Adrenal gland (tissue), 12 donors: ENCODE results near the gene LMNA. TPM values are rescaled to one million over a fixed set of nuclear protein-coding genes. Genes with fewer than 3 reads are reported as not detected.
"Not testable (repeated sequence)": the region's sequence is repeated elsewhere in the genome, so short reads cannot be mapped to it uniquely, and the experiment has no call there.

Experiments
- DNase-seq, 7 donors: peaks; one replicate each; pipeline ENCODE4 v3.0.0-alpha.2; 2019 to 2020
- H3K27ac ChIP-seq, 5 donors: fragments of 200-600 bp; sonication (generic) in 4 of 5; 1 replicate in 3 of 5; 2 replicates in 2 of 5; pipeline versions ENCODE4 v1.5.1 to v1.8.0; 2016 to 2020; ENCODE audit warnings: mild to moderate bottlenecking in 1 of 5
- H3K27me3 ChIP-seq: fragments of 200-600 bp; 2 replicates; pipeline ENCODE4 v1.8.0; 2021
- H3K36me3 ChIP-seq, 2 donors: fragments of 200-600 bp; replicated peaks in 1 of 2; 1 replicate in 1 of 2; 2 replicates in 1 of 2; pipeline versions ENCODE4 v1.5.1 to v1.8.0; 2018 to 2022
- H3K4me1 ChIP-seq, 2 donors: fragments of 200-600 bp; replicated peaks in 1 of 2; 1 replicate in 1 of 2; 2 replicates in 1 of 2; pipeline versions ENCODE4 v1.5.1 to v1.8.0; 2018 to 2021
- H3K4me3 ChIP-seq, 4 donors: fragments of 200-600 bp; sonication (generic) in 3 of 4; one replicate each; pipeline ENCODE4 v1.5.1; 2016 to 2018
- H3K9me3 ChIP-seq, 3 donors: fragments of 200-600 bp; sonication (generic) in 1 of 3; replicated peaks in 1 of 3; 1 replicate in 2 of 3; 2 replicates in 1 of 3; pipeline versions ENCODE4 v1.5.1 to v1.8.0; 2016 to 2021
- CTCF ChIP-seq, 6 experiments: fragments of 450-650 bp in 4 of 6; fragments of 200-600 bp in 2 of 6; sonication (generic) in 1 of 6; IDR thresholded peaks; 1 replicate in 5 of 6; 2 replicates in 1 of 6; pipeline versions ENCODE4 v1.5.1 to v1.8.0; 2016 to 2021; ENCODE audit warnings: antibody characterized with exemption in 6 of 6, mild to moderate bottlenecking in 2 of 6, moderate library complexity in 1 of 6
- POLR2A ChIP-seq, 2 donors: fragments of 450-650 bp; IDR thresholded peaks; one replicate each; pipeline ENCODE4 v1.6.1; 2017; ENCODE audit warnings: antibody characterized with exemption in 2 of 2, mild to moderate bottlenecking in 2 of 2, moderate library complexity in 1 of 2
- WGBS, 4 donors: extraction: QIAGEN DNeasy Blood & Tissue Kit in 2 of 4; methylation state at CpG; one replicate each; pipeline versions ENCODE4 v1.1.5 to v1.1.7; 2013 to 2017; 5-methylcytosine and 5-hydroxymethylcytosine counted together
- intact Hi-C, 2 donors: fragments of 100-400 bp; cut with DNase I; formaldehyde crosslinking; loops; one replicate each; pipeline versions ENCODE4 v1.14.1 to v1.15.0; 2022 to 2023
- polyA plus RNA-seq, 3 donors: library from polyadenylated mRNA; stranded (reverse); fragments of 200-250 nt in 2 of 3; fragments of 350-450 nt in 1 of 3; fragmentation: Illumina TruSeq in 1 of 3; extraction: RNeasy Lipid Tissue Mini Kit (QIAGEN cat#74804) in 1 of 3; gene quantifications; one replicate each; pipeline ENCODE4 v1.2.3, GENCODE V29; 2013 to 2014
- total RNA-seq, 9 donors: library from RNA; depleted of rRNA in 4 of 9; stranded (reverse); fragments of >200 nt in 4 of 9; fragments of 120-200 nt in 1 of 9; fragmentation: NEBNext Ultra II Directional in 1 of 9; extraction: Animal tissue kit (Norgen Biotek cat#: 25700) in 1 of 9; gene quantifications; one replicate each; pipeline versions ENCODE4 v1.1.0 to v1.2.4, GENCODE V29; 2013 to 2023
- donor health status: healthy with polysubstance abuse.
- donor health status: Bipolar disorder and iron deficiency.
- donor health status: DM: yes; HTN: yes; CAD: no.
- donor health status: DM: no; HTN: no; CAD: no.
- donor health status: DM: no; HTN: no; CAD: no.
- donor health status: DM: yes; HTN: yes; CAD: no.

LMNA gene
- total and polyA plus RNA-seq, 12 donors: 116 to 591 (median 382) TPM

DNA sequence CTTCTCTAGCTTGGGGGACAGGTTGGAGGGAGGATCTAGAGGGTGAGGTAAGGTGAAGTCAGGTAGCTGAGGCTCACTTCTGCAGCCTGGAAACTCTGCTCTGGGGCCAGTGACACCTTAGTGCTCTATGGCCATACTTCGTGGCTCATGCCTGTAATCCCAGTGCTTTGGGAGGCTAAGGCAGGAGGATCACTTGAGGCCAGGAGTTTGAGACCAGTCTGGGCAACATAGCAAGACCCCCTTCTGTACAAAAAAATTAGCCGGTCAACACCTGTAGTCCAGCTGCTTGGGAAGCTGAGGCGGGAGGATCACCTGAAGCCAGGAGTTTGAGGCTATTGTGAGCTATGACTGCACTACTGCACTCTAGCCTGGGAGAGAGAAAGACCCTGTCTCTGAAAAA, 5.8 kb downstream of the LMNA start:
- TF ChIP-seq POLR2A (IDR thresholded peaks at IDR 0.05): no peak
- no peak for TF ChIP-seq CTCF (IDR thresholded peaks at IDR 0.05)
- Histone ChIP-seq H3K9me3 (no peaks in the 10 kb centered on the region), H3K27me3 (no peaks in the 10 kb centered on the region), H3K4me1 (peaks cover 87 to 89% of the 10 kb centered on the region in 2 donors), H3K36me3 (no peaks in the 10 kb centered on the region), H3K4me3 (peak overlapping the region in 1 of 4 donors; percentile 85), H3K27ac (peak overlapping the region in 4 of 5 donors; percentile 79 to 99 (median 95))
- 78 to 100% (median 85%) methylated on average over 2 to 3 of the region's 3 CpGs for WGBS, 4 donors
- intact Hi-C loops: no loop called here
- no peak for DNase-seq

DNA sequence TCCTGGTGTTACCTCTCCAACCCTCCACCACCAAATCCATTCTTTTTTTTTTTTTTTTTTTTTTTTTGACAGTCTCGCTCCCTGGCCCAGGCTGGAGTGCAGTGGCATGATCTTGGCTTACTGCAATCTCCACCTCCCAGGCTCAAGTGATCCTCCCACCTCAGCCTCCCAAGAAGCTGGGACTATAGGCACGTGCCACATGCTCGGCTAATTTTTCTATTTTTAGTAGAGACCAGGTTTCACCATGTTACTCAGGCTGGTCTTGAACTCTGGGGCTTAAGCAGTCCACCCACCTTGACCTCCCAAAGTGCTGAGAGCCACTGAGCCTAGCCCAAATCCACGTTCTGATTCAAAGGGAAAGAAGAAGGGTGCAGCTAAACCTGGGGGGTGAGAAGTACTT, 6.5 kb downstream of the LMNA start:
- Histone ChIP-seq H3K4me1 (peaks cover 94 to 96% of the 10 kb centered on the region in 2 donors), H3K4me3 (peak overlapping the region in 1 of 4 donors; percentile 54), H3K27ac (peak overlapping the region; percentile 92 to 99 (median 98))
- H3K27me3 ChIP-seq, intact Hi-C loops, DNase-seq, H3K36me3 ChIP-seq, H3K9me3 ChIP-seq: not testable (repeated sequence)
- WGBS, 4 donors: 21 to 47% (median 31%) methylated on average over 3 to 4 of the region's 4 CpGs

DNA sequence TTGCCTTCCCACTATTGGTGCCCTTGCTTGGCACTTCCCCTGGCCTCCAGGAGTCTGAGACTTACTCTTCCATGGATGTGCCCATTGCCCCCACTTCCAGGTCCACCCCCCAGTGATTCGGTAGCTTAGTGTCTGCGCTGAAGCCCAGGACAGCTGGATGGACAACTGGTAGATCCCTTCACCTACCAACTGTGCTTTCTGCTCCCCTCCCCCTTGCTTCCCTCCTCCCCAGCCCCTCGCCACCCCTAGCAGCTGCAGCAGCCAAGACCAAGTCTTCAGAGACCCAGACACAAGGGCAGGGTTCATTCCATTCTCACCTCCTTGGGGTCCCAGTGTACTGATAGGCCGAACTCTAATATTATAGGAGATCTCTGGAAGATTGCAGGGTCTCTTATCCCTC, 6.9 kb downstream of the LMNA start:
- Histone ChIP-seq H3K4me1 (peaks cover 96 to 99% of the 10 kb centered on the region in 2 donors), H3K27ac (peak overlapping the region; percentile 92 to 99 (median 98)), H3K27me3 (no peaks in the 10 kb centered on the region), H3K4me3 (peak overlapping the region in 2 of 4 donors; percentile 36 to 54), H3K36me3 (no peaks in the 10 kb centered on the region), H3K9me3 (no peaks in the 10 kb centered on the region)
- intact Hi-C loops: no loop called here
- TF ChIP-seq CTCF (IDR thresholded peaks at IDR 0.05): no peak
- no peak for TF ChIP-seq POLR2A (IDR thresholded peaks at IDR 0.05)
- 74 to 82% (median 79%) methylated on average over 3 to 4 of the region's 4 CpGs for WGBS, 4 donors
- no peak for DNase-seq

GRCh38 chr1:156122086-156122485, 7.6 kb downstream of the LMNA start:
- Histone ChIP-seq H3K4me3 (peak overlapping the region in 2 of 4 donors; percentile 36 to 54), H3K9me3 (no peaks in the 10 kb centered on the region), H3K36me3 (no peaks in the 10 kb centered on the region), H3K27ac (peak overlapping the region; percentile 92 to 99 (median 98)), H3K27me3 (no peaks in the 10 kb centered on the region), H3K4me1 (peaks cover 96 to 99% of the 10 kb centered on the region in 2 donors)
- WGBS, 4 donors: 27 to 34% (median 30%) methylated on average over 4 of the region's 4 CpGs
- intact Hi-C loops: no loop called here
- TF ChIP-seq POLR2A (IDR thresholded peaks at IDR 0.05) (no peak), CTCF (IDR thresholded peaks at IDR 0.05) (no peak)
- DNase-seq: peak in 1 of 7 donors; percentile 57
